ENCODE data around the gene ACOX3. TPM values are rescaled to one million over a fixed set of nuclear protein-coding genes. Genes with fewer than 3 reads are reported as not detected.

Gene ACOX3
- total RNA-seq, 1 donor from 2014 or later, result 34.0 TPM

- no peak overlapping the region for H3K4me3 Mint-ChIP-seq
- no peaks in the 10 kb centered on the region for H3K27me3 Mint-ChIP-seq
- H3K4me1 Mint-ChIP-seq (ENCODE audit: unreplicated experiment), result peaks cover 19% of the 10 kb centered on the region
- H3K9me3 Mint-ChIP-seq, result no peaks in the 10 kb centered on the region
- no peak for TF ChIP-seq CTCF (conservative IDR thresholded peaks at IDR 0.05)
- peaks cover 15% of the 10 kb centered on the region for H3K36me3 Mint-ChIP-seq
- no peak for DNase-seq (ENCODE audit: extremely low spot score, unreplicated experiment)
- no peak overlapping the region for H3K27ac Mint-ChIP-seq
Measured at GRCh38 chr4:8398347-8398746, 42.2 kb downstream of the ACOX3 start.

DNA sequence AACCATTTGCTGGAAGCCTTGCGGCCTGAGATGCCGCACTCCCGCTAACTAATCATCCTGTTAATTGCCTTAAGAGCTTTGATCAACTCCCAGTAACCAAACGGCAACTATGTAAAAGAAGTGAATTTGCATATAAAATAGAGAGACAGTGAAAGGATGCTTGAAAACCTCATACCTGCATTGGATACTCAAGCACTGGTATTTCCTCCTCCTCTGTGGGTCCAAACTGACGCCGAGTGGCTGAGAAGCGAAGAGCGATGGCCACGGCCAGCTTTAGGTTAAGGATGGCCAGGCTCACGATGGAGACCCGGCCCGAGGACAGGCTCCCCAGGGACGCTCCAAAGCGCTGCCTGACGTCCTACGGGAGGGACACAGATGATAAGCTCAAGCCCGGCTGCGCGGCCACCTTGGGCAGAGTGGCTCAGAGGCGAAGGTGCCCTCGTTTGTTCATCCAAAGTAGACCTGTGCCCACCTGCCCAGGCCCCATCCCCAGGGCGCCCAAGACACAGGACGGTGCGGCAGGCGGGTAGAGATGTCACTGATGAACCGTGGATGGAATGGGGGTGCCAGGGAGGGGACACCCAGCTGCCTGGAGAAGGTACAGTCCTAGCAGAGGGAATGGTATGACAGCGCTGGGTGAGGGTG lies 43.6 kb downstream of the ACOX3 start:
- TF ChIP-seq CTCF (conservative IDR thresholded peaks at IDR 0.05), result no peak
- Mint-ChIP-seq H3K36me3 (peaks cover 19% of the 10 kb centered on the region), H3K4me1 (ENCODE audit: unreplicated experiment) (peaks cover 17% of the 10 kb centered on the region), H3K27ac (no peak overlapping the region), H3K4me3 (no peak overlapping the region), H3K9me3 (no peaks in the 10 kb centered on the region), H3K27me3 (no peaks in the 10 kb centered on the region)
- no peak for DNase-seq (ENCODE audit: extremely low spot score, unreplicated experiment)

DNA sequence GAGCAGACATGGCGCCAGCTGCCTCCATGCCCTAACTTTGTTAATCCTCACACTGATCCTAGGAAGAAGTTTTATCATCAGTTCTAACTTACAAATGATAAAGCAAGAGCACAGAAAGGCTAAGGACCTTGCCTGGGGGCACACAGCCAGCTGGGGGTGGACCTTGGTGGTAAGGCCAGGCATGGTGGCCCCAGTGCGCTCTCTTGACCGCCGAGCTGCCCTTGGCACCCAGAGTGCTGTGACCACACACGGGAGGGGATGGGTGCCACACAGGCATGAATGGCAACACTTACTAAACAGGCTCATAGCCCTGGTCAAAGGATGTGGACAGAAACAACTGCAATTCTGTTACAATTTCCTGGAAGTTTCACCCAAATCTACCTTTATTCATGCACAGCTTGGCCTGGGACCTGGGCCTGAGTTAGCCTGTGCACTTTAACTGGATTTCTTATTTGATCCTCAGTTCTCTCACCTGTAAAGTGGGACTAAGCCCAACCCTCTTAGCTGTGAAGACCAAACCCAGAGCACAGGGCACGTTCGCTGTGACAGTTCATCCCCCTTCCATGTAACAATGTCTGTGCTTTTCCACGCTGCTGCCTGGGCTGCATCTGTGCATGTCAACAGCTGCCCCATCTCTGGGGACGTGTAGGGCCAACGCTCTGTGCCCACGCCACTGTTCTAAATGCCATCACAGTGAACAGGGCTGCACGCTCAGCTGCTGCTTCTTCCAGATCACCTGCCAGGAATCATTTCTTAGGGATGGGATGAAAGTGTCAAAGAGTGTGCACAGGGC lies 44.8 kb downstream of the ACOX3 start:
- peaks cover 23% of the 10 kb centered on the region for H3K36me3 Mint-ChIP-seq
- no peak overlapping the region for H3K27ac Mint-ChIP-seq
- peaks cover 17% of the 10 kb centered on the region for H3K4me1 Mint-ChIP-seq (ENCODE audit: unreplicated experiment)
- no peak for DNase-seq (ENCODE audit: extremely low spot score, unreplicated experiment)
- no peak overlapping the region for H3K4me3 Mint-ChIP-seq
- H3K9me3 Mint-ChIP-seq, result no peaks in the 10 kb centered on the region
- H3K27me3 Mint-ChIP-seq, result no peaks in the 10 kb centered on the region
- TF ChIP-seq CTCF (conservative IDR thresholded peaks at IDR 0.05), result no peak

GRCh38 chr4:8394806-8395205 lies 45.7 kb downstream of the ACOX3 start:
- DNase-seq (ENCODE audit: extremely low spot score, unreplicated experiment), result no peak
- Mint-ChIP-seq H3K27ac (peak overlapping the region; percentile 21), H3K36me3 (peaks cover 26% of the 10 kb centered on the region), H3K4me3 (no peak overlapping the region), H3K4me1 (ENCODE audit: unreplicated experiment) (peaks cover 17% of the 10 kb centered on the region), H3K27me3 (no peaks in the 10 kb centered on the region), H3K9me3 (no peaks in the 10 kb centered on the region)
- no peak for TF ChIP-seq CTCF (conservative IDR thresholded peaks at IDR 0.05)

- Mint-ChIP-seq H3K27me3 (no peaks in the 10 kb centered on the region), H3K27ac (peak overlapping the region; percentile 32), H3K9me3 (no peaks in the 10 kb centered on the region), H3K36me3 (peaks cover 26% of the 10 kb centered on the region), H3K4me3 (peak overlapping the region; percentile 49), H3K4me1 (ENCODE audit: unreplicated experiment) (peaks cover 17% of the 10 kb centered on the region)
- no peak for TF ChIP-seq CTCF (conservative IDR thresholded peaks at IDR 0.05)
- DNase-seq (ENCODE audit: extremely low spot score, unreplicated experiment), result no peak
Measured at GRCh38 chr4:8394061-8394519, 46.4 kb downstream of the ACOX3 start.
